Retinal pigment epithelial cell (primary cell): ENCODE results near the gene CDC16.

ENCODE experiments used
- DNase-seq: peaks from one replicate; pipeline ENCODE4 v3.0.0-alpha.2; 2010; ENCODE audit warnings: low read depth
- H3K4me3 ChIP-seq: 2 replicates; pipeline ENCODE4 v1.5.1; 2011; ENCODE audit warnings: mild to moderate bottlenecking, low read length, control low read depth, moderate library complexity
- CTCF ChIP-seq: conservative IDR thresholded peaks from 2 replicates; pipeline ENCODE4 v1.5.1; 2011; ENCODE audit warnings: low read depth, low read length, control low read depth, inconsistent platforms

Gene CDC16

GRCh38 chr13:114200399-114200911 lies 34.2 kb upstream of the CDC16 start:
- TF ChIP-seq CTCF, result no peak
- peak; percentile 19 for DNase-seq
- H3K4me3 ChIP-seq, result peak overlapping the region; percentile 38

- DNase-seq, result no peak
- no peak for TF ChIP-seq CTCF
- no peak overlapping the region for H3K4me3 ChIP-seq
Observed at GRCh38 chr13:114202581-114202980, 32.1 kb upstream of the CDC16 start.

GRCh38 chr13:114203536-114203935 lies 31.2 kb upstream of the CDC16 start:
- no peak overlapping the region for H3K4me3 ChIP-seq
- DNase-seq, result no peak
- TF ChIP-seq CTCF, result no peak

GRCh38 chr13:114204894-114205293 lies 29.8 kb upstream of the CDC16 start:
- H3K4me3 ChIP-seq, result no peak overlapping the region
- TF ChIP-seq CTCF, result no peak
- DNase-seq, result no peak

GRCh38 chr13:114208134-114208533 lies 26.6 kb upstream of the CDC16 start:
- DNase-seq, result no peak
- H3K4me3 ChIP-seq, result no peak overlapping the region
- no peak for TF ChIP-seq CTCF

- no peak overlapping the region for H3K4me3 ChIP-seq
- TF ChIP-seq CTCF, result no peak
Observed at GRCh38 chr13:114211446-114212157, 23.1 kb upstream of the CDC16 start.

GRCh38 chr13:114212158-114212495 lies 22.6 kb upstream of the CDC16 start:
- TF ChIP-seq CTCF, result no peak
- no peak overlapping the region for H3K4me3 ChIP-seq
- no peak for DNase-seq

More at GRCh38 chr13:114211446-114212157, 23.1 kb upstream of the CDC16 start:
- DNase-seq, result no peak
